ENCODE results near the gene C11orf58.

The C11orf58 gene

GRCh38 chr11:16764888-16765287 lies 26.4 kb downstream of the C11orf58 start:
- in situ Hi-C loops (cut with MboI; ENCODE audit: low pct_unique_long_range_greater_than_20kb, low sequenced_read_pairs): no loop called here
- DNase-seq: no peak

- DNase-seq: no peak
- in situ Hi-C loops (cut with MboI; ENCODE audit: low pct_unique_long_range_greater_than_20kb, low sequenced_read_pairs): no loop called here
These were observed 28.7 kb downstream of the C11orf58 start for GRCh38 chr11:16767137-16767536.

GRCh38 chr11:16767957-16768356 lies 29.5 kb downstream of the C11orf58 start:
- DNase-seq: no peak
- in situ Hi-C loops (cut with MboI; ENCODE audit: low pct_unique_long_range_greater_than_20kb, low sequenced_read_pairs): no loop called here

GRCh38 chr11:16769386-16769785 lies 30.9 kb downstream of the C11orf58 start:
- DNase-seq: no peak
- in situ Hi-C loops (cut with MboI; ENCODE audit: low pct_unique_long_range_greater_than_20kb, low sequenced_read_pairs): no loop called here

GRCh38 chr11:16770016-16770415 lies 31.6 kb downstream of the C11orf58 start:
- in situ Hi-C loops (cut with MboI; ENCODE audit: low pct_unique_long_range_greater_than_20kb, low sequenced_read_pairs): no loop called here
- no peak for DNase-seq

- in situ Hi-C loops (cut with MboI; ENCODE audit: low pct_unique_long_range_greater_than_20kb, low sequenced_read_pairs): no loop called here
- no peak for DNase-seq
These were observed 33.1 kb downstream of the C11orf58 start for GRCh38 chr11:16771350-16772140.

GRCh38 chr11:16772141-16772512 lies 33.7 kb downstream of the C11orf58 start:
- in situ Hi-C loops (cut with MboI; ENCODE audit: low pct_unique_long_range_greater_than_20kb, low sequenced_read_pairs): no loop called here
- no peak for DNase-seq

GRCh38 chr11:16773981-16774935 lies 35.8 kb downstream of the C11orf58 start:
- DNase-seq: no peak
- in situ Hi-C loops (cut with MboI; ENCODE audit: low pct_unique_long_range_greater_than_20kb, low sequenced_read_pairs): no loop called here

GRCh38 chr11:16774936-16775613 lies 36.6 kb downstream of the C11orf58 start:
- no peak for DNase-seq
- in situ Hi-C loops (cut with MboI; ENCODE audit: low pct_unique_long_range_greater_than_20kb, low sequenced_read_pairs): no loop called here

- no peak for DNase-seq
- in situ Hi-C loops (cut with MboI; ENCODE audit: low pct_unique_long_range_greater_than_20kb, low sequenced_read_pairs): no loop called here
These were observed 37.3 kb downstream of the C11orf58 start for GRCh38 chr11:16775614-16776283.

- DNase-seq: no peak
- in situ Hi-C loops (cut with MboI; ENCODE audit: low pct_unique_long_range_greater_than_20kb, low sequenced_read_pairs): no loop called here
These were observed 38.5 kb downstream of the C11orf58 start for GRCh38 chr11:16776711-16777612.

- in situ Hi-C loops (cut with MboI; ENCODE audit: low pct_unique_long_range_greater_than_20kb, low sequenced_read_pairs): no loop called here
- no peak for DNase-seq
These were observed 39.1 kb downstream of the C11orf58 start for GRCh38 chr11:16777613-16777975.

- DNase-seq: no peak
- in situ Hi-C loops (cut with MboI; ENCODE audit: low pct_unique_long_range_greater_than_20kb, low sequenced_read_pairs): no loop called here
These were observed 39.8 kb downstream of the C11orf58 start for GRCh38 chr11:16778286-16778685.

- DNase-seq: no peak
- in situ Hi-C loops (cut with MboI; ENCODE audit: low pct_unique_long_range_greater_than_20kb, low sequenced_read_pairs): no loop called here
These were observed 40.4 kb downstream of the C11orf58 start for GRCh38 chr11:16778876-16779275.

GRCh38 chr11:16779436-16779835 lies 41.0 kb downstream of the C11orf58 start:
- DNase-seq: peak; percentile 78
- in situ Hi-C loops (cut with MboI; ENCODE audit: low pct_unique_long_range_greater_than_20kb, low sequenced_read_pairs): no loop called here

GRCh38 chr11:16780146-16780545 lies 41.7 kb downstream of the C11orf58 start:
- DNase-seq: no peak
- in situ Hi-C loops (cut with MboI; ENCODE audit: low pct_unique_long_range_greater_than_20kb, low sequenced_read_pairs): no loop called here

GRCh38 chr11:16780698-16781550 lies 42.5 kb downstream of the C11orf58 start:
- DNase-seq: no peak
- in situ Hi-C loops (cut with MboI; ENCODE audit: low pct_unique_long_range_greater_than_20kb, low sequenced_read_pairs): no loop called here
